Measurements from ENCODE around the gene TYK2. TPM values are rescaled to one million over a fixed set of nuclear protein-coding genes. Genes with fewer than 3 reads are reported as not detected.

The TYK2 gene
- total RNA-seq (2014; rRNA removed; shearing (Covaris generic)), result 48.0 and 48.3 TPM in 2 replicates

- H3K4me3 ChIP-seq (ENCODE audit: insufficient read depth, low read depth, low read length), result peak within 1 kb of the TSS; percentile 96
- no peaks in the 10 kb centered on the region for H3K27me3 ChIP-seq (ENCODE audit: control insufficient read depth, insufficient read depth, low read length)
- peak; percentile 100 for DNase-seq
- H3K36me3 ChIP-seq (replicated peaks; ENCODE audit: control insufficient read depth, insufficient read depth, low read length), result no peaks in the 10 kb centered on the region; the same call in 1 of the 2 replicates
These were observed at the start of gene TYK2 for GRCh38 chr19:10380313-10381102. Gene TYK2 (minus strand): TSS chr19:10380572. CDS start chr19:10378406, 2,166 bp downstream.

- no peak for DNase-seq
- no peak overlapping the region for H3K4me3 ChIP-seq (ENCODE audit: insufficient read depth, low read depth, low read length)
- peaks cover 71% of the 10 kb centered on the region for H3K27me3 ChIP-seq (ENCODE audit: control insufficient read depth, insufficient read depth, low read length)
- no peaks in the 10 kb centered on the region for H3K36me3 ChIP-seq (replicated peaks; ENCODE audit: control insufficient read depth, insufficient read depth, low read length)
These were observed 48.6 kb upstream of the TYK2 start for GRCh38 chr19:10428996-10429381.

- H3K27me3 ChIP-seq (ENCODE audit: control insufficient read depth, insufficient read depth, low read length), result peaks cover 78% of the 10 kb centered on the region
- H3K4me3 ChIP-seq (ENCODE audit: insufficient read depth, low read depth, low read length), result no peak overlapping the region
- no peaks in the 10 kb centered on the region for H3K36me3 ChIP-seq (replicated peaks; ENCODE audit: control insufficient read depth, insufficient read depth, low read length)
- DNase-seq, result no peak
These were observed 46.8 kb upstream of the TYK2 start for GRCh38 chr19:10427169-10427568.

GRCh38 chr19:10424011-10424637 is 43.8 kb upstream of the TYK2 start:
- Histone ChIP-seq H3K36me3 (replicated peaks; ENCODE audit: control insufficient read depth, insufficient read depth, low read length) (no peaks in the 10 kb centered on the region), H3K4me3 (ENCODE audit: insufficient read depth, low read depth, low read length) (peak overlapping the region; percentile 24), H3K27me3 (ENCODE audit: control insufficient read depth, insufficient read depth, low read length) (peaks cover 74% of the 10 kb centered on the region)
- peak; percentile 97 for DNase-seq

- H3K4me3 ChIP-seq (ENCODE audit: insufficient read depth, low read depth, low read length), result no peak overlapping the region
- H3K36me3 ChIP-seq (replicated peaks; ENCODE audit: control insufficient read depth, insufficient read depth, low read length), result no peaks in the 10 kb centered on the region
- DNase-seq, result peak; percentile 13
- peaks cover 79% of the 10 kb centered on the region for H3K27me3 ChIP-seq (ENCODE audit: control insufficient read depth, insufficient read depth, low read length)
These were observed 42.5 kb upstream of the TYK2 start for GRCh38 chr19:10422846-10423245.

- H3K36me3 ChIP-seq (replicated peaks; ENCODE audit: control insufficient read depth, insufficient read depth, low read length), result no peaks in the 10 kb centered on the region
- H3K4me3 ChIP-seq (ENCODE audit: insufficient read depth, low read depth, low read length), result no peak overlapping the region
- peak; percentile 25 for DNase-seq
- peaks cover 80% of the 10 kb centered on the region for H3K27me3 ChIP-seq (ENCODE audit: control insufficient read depth, insufficient read depth, low read length)
These were observed 41.7 kb upstream of the TYK2 start for GRCh38 chr19:10422046-10422461.

GRCh38 chr19:10421240-10422045 is 41.1 kb upstream of the TYK2 start:
- Histone ChIP-seq H3K4me3 (ENCODE audit: insufficient read depth, low read depth, low read length) (peak overlapping the region; percentile 2; the same call in 1 of the 2 replicates), H3K36me3 (replicated peaks; ENCODE audit: control insufficient read depth, insufficient read depth, low read length) (no peaks in the 10 kb centered on the region), H3K27me3 (ENCODE audit: control insufficient read depth, insufficient read depth, low read length) (peaks cover 85% of the 10 kb centered on the region)
- peak; percentile 43 for DNase-seq

- H3K27me3 ChIP-seq (ENCODE audit: control insufficient read depth, insufficient read depth, low read length), result peaks cover 89% of the 10 kb centered on the region
- H3K4me3 ChIP-seq (ENCODE audit: insufficient read depth, low read depth, low read length), result peak within 1 kb of the TSS; percentile 53
- peak; percentile 90 for DNase-seq
- no peaks in the 10 kb centered on the region for H3K36me3 ChIP-seq (replicated peaks; ENCODE audit: control insufficient read depth, insufficient read depth, low read length)
These were observed 40.3 kb upstream of the TYK2 start, which contains the start of gene PDE4A for GRCh38 chr19:10420444-10421239. Gene PDE4A (plus strand): TSS chr19:10420538. CDS start chr19:10420765, 227 bp downstream.

- peaks cover 84% of the 10 kb centered on the region for H3K27me3 ChIP-seq (ENCODE audit: control insufficient read depth, insufficient read depth, low read length)
- peak overlapping the region; percentile 53 for H3K4me3 ChIP-seq (ENCODE audit: insufficient read depth, low read depth, low read length)
- no peaks in the 10 kb centered on the region for H3K36me3 ChIP-seq (replicated peaks; ENCODE audit: control insufficient read depth, insufficient read depth, low read length)
- peak; percentile 98 for DNase-seq
These were observed 39.5 kb upstream of the TYK2 start for GRCh38 chr19:10419646-10420443.

- peaks cover 79% of the 10 kb centered on the region for H3K27me3 ChIP-seq (ENCODE audit: control insufficient read depth, insufficient read depth, low read length)
- peak overlapping the region; percentile 53 for H3K4me3 ChIP-seq (ENCODE audit: insufficient read depth, low read depth, low read length)
- no peaks in the 10 kb centered on the region for H3K36me3 ChIP-seq (replicated peaks; ENCODE audit: control insufficient read depth, insufficient read depth, low read length)
- no peak for DNase-seq
These were observed 38.9 kb upstream of the TYK2 start for GRCh38 chr19:10419200-10419645.

- H3K4me3 ChIP-seq (ENCODE audit: insufficient read depth, low read depth, low read length), result peak overlapping the region; percentile 53
- H3K36me3 ChIP-seq (replicated peaks; ENCODE audit: control insufficient read depth, insufficient read depth, low read length), result no peaks in the 10 kb centered on the region
- peak; percentile 73 for DNase-seq
- H3K27me3 ChIP-seq (ENCODE audit: control insufficient read depth, insufficient read depth, low read length), result peaks cover 73% of the 10 kb centered on the region
These were observed 38.3 kb upstream of the TYK2 start for GRCh38 chr19:10418485-10419199.

GRCh38 chr19:10418235-10418484 is 37.8 kb upstream of the TYK2 start:
- H3K36me3 ChIP-seq (replicated peaks; ENCODE audit: control insufficient read depth, insufficient read depth, low read length), result no peaks in the 10 kb centered on the region
- H3K27me3 ChIP-seq (ENCODE audit: control insufficient read depth, insufficient read depth, low read length), result peaks cover 68% of the 10 kb centered on the region
- no peak overlapping the region; the same call in 1 of the 2 replicates for H3K4me3 ChIP-seq (ENCODE audit: insufficient read depth, low read depth, low read length)
- no peak for DNase-seq

Data from H7 (cell line).